Smooth muscle cell (in vitro differentiated cells): ENCODE results near the gene SLC13A4. TPM values are rescaled to one million over a fixed set of nuclear protein-coding genes. Genes with fewer than 3 reads are reported as not detected.

Experiments
- DNase-seq: peaks from one replicate; lab custom pipeline; 2025; ENCODE audit not compliant: unreplicated experiment; lab: John Stamatoyannopoulos, UW
- H2AFZ ChIP-seq: fragments of 200-600 bp; sonication (generic); 2 replicates; pipeline ENCODE4 v1.6.0; 2016; ENCODE audit warnings: antibody characterized with exemption, low read depth, mild to moderate bottlenecking
- H3F3A ChIP-seq: fragments of 200-600 bp; sonication (generic); 2 replicates; pipeline ENCODE4 v1.6.0; 2017; ENCODE audit warnings: antibody characterized with exemption, low read depth
- H3K27ac ChIP-seq: fragments of 200-600 bp; sonication (generic); 2 replicates; pipeline ENCODE4 v1.5.1; 2016; ENCODE audit warnings: low read depth, mild to moderate bottlenecking
- H3K27me3 ChIP-seq: fragments of 200-600 bp; sonication (generic); 2 replicates; pipeline ENCODE4 v1.6.1; 2016; ENCODE audit warnings: low read depth, mild to moderate bottlenecking
- H3K36me3 ChIP-seq: fragments of 200-600 bp; sonication (generic); 2 replicates; pipeline ENCODE4 v1.5.1; 2016; ENCODE audit warnings: low read depth
- H3K4me1 ChIP-seq: fragments of 200-600 bp; sonication (generic); 2 replicates; pipeline ENCODE4 v1.5.1; 2016; ENCODE audit warnings: low read depth
- H3K4me2 ChIP-seq: fragments of 200-600 bp; sonication (generic); 2 replicates; pipeline ENCODE4 v1.6.0; 2016; ENCODE audit warnings: mild to moderate bottlenecking
- H3K4me3 ChIP-seq: fragments of 200-600 bp; sonication (generic); 2 replicates; pipeline ENCODE4 v1.5.1; 2016; ENCODE audit warnings: mild to moderate bottlenecking
- H3K79me2 ChIP-seq: fragments of 200-600 bp; sonication (generic); 2 replicates; pipeline ENCODE4 v1.6.0; 2016; ENCODE audit warnings: low read depth, mild to moderate bottlenecking
- H3K9ac ChIP-seq: fragments of 200-600 bp; sonication (generic); 2 replicates; pipeline ENCODE4 v1.6.0; 2016; ENCODE audit warnings: low read depth
- H3K9me3 ChIP-seq: fragments of 200-600 bp; sonication (generic); replicated peaks from 2 replicates; pipeline ENCODE4 v1.5.1; 2016; ENCODE audit warnings: low read depth
- H4K20me1 ChIP-seq: fragments of 200-600 bp; sonication (generic); 2 replicates; pipeline ENCODE4 v1.6.0; 2016; ENCODE audit warnings: low read depth
- CTCF ChIP-seq: fragments of 200-600 bp; sonication (generic); IDR thresholded peaks from 2 replicates; pipeline ENCODE4 v1.5.1; 2017; ENCODE audit warnings: borderline replicate concordance, mild to moderate bottlenecking, antibody characterized with exemption; ENCODE audit not compliant: insufficient read depth, poor library complexity, severe bottlenecking
- WGBS: methylation state at CpG from one replicate; pipeline ENCODE4 v1.1.7; 2016; ENCODE audit warnings: low lambda C conversion rate; 5-methylcytosine and 5-hydroxymethylcytosine counted together
- polyA plus RNA-seq: library from polyadenylated mRNA; unstranded; fragments of >200 nt; fragmentation: Nextera tagmentation; extraction: Ambion mirVana; gene quantifications from 2 replicates; pipeline ENCODE4 v1.2.1, GENCODE V29; 2016
- total RNA-seq: library from RNA; depleted of rRNA; stranded (reverse); fragments of >200 nt; gene quantifications from 2 replicates; pipeline ENCODE4 v1.2.3, GENCODE V29; 2014

The SLC13A4 gene
- total and polyA plus RNA-seq, 2 experiments from 2014 or later = 0.61 TPM; not detected in 1

DNA sequence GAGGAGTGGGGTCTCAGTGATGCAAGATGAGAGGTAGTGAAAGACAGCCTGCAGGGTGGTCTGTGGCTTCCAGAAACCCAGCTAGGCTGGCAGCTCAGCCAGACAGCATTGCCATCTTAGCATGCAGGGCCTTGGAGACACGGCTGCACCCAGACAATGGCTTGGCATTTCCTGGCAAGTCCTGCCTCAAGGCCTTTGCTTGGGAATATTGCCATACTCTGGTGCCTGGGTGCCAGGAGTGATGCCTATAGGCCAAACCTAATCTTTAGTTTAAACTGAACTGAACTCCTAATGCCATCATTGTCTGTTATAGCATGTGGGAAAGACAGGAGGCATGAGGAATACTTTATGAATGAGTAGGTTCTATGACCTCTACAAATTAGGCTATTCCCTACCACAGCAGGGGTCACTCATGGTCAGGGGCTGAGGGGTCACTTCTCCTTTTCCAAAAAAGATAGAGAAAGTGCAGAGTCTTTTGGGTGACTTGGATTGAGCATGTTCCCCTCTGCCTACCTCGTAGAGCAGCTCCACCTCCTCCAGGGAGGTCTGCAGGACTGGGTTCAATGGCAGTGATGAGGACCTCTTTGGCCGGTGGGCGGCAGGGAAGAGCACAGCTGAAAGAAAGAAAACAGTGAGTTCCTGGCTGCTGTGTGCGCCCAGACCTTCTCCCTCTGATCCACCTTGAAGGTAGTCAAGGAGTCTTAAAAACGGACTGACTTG is 8.8 kb upstream of the SLC13A4 start:
- Histone ChIP-seq H3K4me2 (no peak overlapping the region), H3K27ac (no peak overlapping the region), H3F3A (no peaks in the 10 kb centered on the region), H3K27me3 (no peaks in the 10 kb centered on the region), H3K9ac (no peak overlapping the region), H3K4me3 (no peak overlapping the region), H3K79me2 (no peaks in the 10 kb centered on the region), H3K36me3 (no peaks in the 10 kb centered on the region), H4K20me1 (no peaks in the 10 kb centered on the region), H2AFZ (no peak overlapping the region), H3K4me1 (no peaks in the 10 kb centered on the region), H3K9me3 (no peaks in the 10 kb centered on the region)
- WGBS = 90% methylated on average over 6 of the region's 6 CpGs
- DNase-seq = no peak
- no peak for TF ChIP-seq CTCF

DNA sequence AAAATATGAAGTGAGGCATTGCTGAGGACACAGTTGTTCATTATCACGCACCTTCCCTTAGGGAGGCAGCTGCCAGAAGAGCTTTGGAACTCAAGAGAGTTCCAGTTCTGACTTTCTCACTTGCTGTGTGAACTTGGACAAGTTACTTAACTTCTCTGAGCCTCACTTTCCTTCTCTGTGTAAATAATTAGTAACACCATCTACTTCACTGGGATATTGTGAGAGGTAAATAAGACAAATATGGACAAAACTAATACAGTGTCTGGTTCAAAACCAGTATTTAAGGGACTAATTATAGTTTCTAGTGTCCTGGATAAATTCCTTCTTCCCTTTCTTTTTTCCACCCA is 6.3 kb upstream of the SLC13A4 start:
- H4K20me1 ChIP-seq = no peaks in the 10 kb centered on the region
- H3K27ac ChIP-seq = no peak overlapping the region
- H3K79me2 ChIP-seq = no peaks in the 10 kb centered on the region
- no peak overlapping the region for H3K4me2 ChIP-seq
- H3F3A ChIP-seq = no peaks in the 10 kb centered on the region
- H3K27me3 ChIP-seq = no peaks in the 10 kb centered on the region
- no peak overlapping the region for H2AFZ ChIP-seq
- H3K36me3 ChIP-seq = no peaks in the 10 kb centered on the region
- no peak for TF ChIP-seq CTCF
- DNase-seq = no peak
- no peaks in the 10 kb centered on the region for H3K4me1 ChIP-seq
- H3K9ac ChIP-seq = no peak overlapping the region
- WGBS = 100% methylated on average over 1 of the region's 1 CpG
- H3K4me3 ChIP-seq = no peak overlapping the region
- H3K9me3 ChIP-seq = no peaks in the 10 kb centered on the region

DNA sequence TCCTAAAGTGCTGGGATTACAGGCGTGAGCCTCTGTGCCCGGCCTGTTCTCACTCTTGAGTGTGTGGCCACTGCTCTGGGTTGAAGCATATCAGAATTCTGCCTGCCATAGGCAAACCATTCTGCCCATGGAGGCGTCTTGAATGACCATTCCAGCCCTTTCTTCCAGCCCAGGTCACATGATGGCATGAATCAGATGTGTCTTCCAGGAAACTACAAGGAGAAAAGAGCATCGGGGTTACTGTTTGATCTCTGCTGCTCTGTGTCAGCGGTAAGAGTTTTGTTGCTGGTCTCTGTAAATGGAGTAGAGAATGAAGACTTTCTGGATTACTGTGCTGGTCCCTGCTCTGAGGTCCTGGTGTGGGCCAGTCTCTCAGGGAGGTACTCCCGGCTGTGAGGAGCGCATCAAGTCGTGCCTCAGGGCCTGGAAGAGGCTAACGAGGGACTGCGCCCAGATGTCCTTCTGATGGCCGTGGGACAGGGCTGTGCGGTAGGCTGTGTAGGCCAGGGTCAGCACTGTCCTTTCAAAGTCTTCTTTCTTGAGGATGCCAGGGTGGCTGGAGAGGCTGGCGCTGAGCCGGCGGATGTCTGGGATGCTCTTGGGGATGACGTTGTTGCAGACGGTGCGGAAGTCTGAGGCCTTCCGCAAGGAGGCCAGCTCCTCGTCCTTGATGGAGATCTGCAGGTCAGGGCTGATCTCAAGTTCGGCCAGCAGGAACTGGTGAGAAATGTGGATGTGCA is 5.8 kb upstream of the SLC13A4 start:
- no peaks in the 10 kb centered on the region for H3K4me1 ChIP-seq
- H2AFZ ChIP-seq = no peak overlapping the region
- no peak for TF ChIP-seq CTCF
- H4K20me1 ChIP-seq = no peaks in the 10 kb centered on the region
- H3K9ac ChIP-seq = no peak overlapping the region
- H3K9me3 ChIP-seq = no peaks in the 10 kb centered on the region
- WGBS = 83% methylated on average over 21 of the region's 21 CpGs
- no peak overlapping the region for H3K27ac ChIP-seq
- no peaks in the 10 kb centered on the region for H3K36me3 ChIP-seq
- DNase-seq = no peak
- no peak overlapping the region for H3K4me2 ChIP-seq
- H3F3A ChIP-seq = no peaks in the 10 kb centered on the region
- no peak overlapping the region for H3K4me3 ChIP-seq
- H3K27me3 ChIP-seq = no peaks in the 10 kb centered on the region
- H3K79me2 ChIP-seq = no peaks in the 10 kb centered on the region
